Vagina (tissue), 2 donors: ENCODE measurements around the gene GRIK2.

Source experiments
- CTCF ChIP-seq, 3 experiments: fragments of 450-650 bp in 2 of 3; fragments of 200-600 bp in 1 of 3; sonication (generic) in 1 of 3; IDR thresholded peaks; one replicate each; pipeline ENCODE4 v1.5.1; 2017 to 2019; ENCODE audit warnings: antibody characterized with exemption in 3 of 3, mild to moderate bottlenecking in 2 of 3, moderate library complexity in 2 of 3
- POLR2A ChIP-seq, 2 donors: fragments of 450-650 bp; IDR thresholded peaks; one replicate each; pipeline ENCODE4 v1.6.1; 2017; ENCODE audit warnings: antibody characterized with exemption in 2 of 2, mild to moderate bottlenecking in 2 of 2, moderate library complexity in 2 of 2

- no peak for TF ChIP-seq POLR2A (IDR thresholded peaks at IDR 0.05)
- no peak for TF ChIP-seq CTCF (IDR thresholded peaks at IDR 0.05)
Observed at GRCh38 chr6:101401792-101402621, 8.5 kb downstream of the GRIK2 start.
